Prostate gland (tissue), 2 donors: Measurements from ENCODE around the gene C20orf96.

ENCODE experiments used
- CTCF ChIP-seq, 4 experiments: fragments of 200-600 bp in 2 of 4; fragments of 450-650 bp in 2 of 4; sonication (generic) in 2 of 4; IDR thresholded peaks; 1 replicate in 3 of 4; 2 replicates in 1 of 4; pipeline ENCODE4 v1.5.1; 2016 to 2019; ENCODE audit warnings: antibody characterized with exemption in 4 of 4, mild to moderate bottlenecking in 2 of 4, moderate library complexity in 2 of 4
- POLR2A ChIP-seq: fragments of 450-650 bp; IDR thresholded peaks from one replicate; pipeline ENCODE4 v1.6.1; 2016; ENCODE audit warnings: antibody characterized with exemption, mild to moderate bottlenecking
- POLR2AphosphoS5 ChIP-seq: sonication (generic); formaldehyde crosslinking; IDR thresholded peaks from one replicate; pipeline ENCODE4 v1.6.1; 2017; ENCODE audit warnings: antibody characterized with exemption

- no peak for TF ChIP-seq CTCF (IDR thresholded peaks at IDR 0.05)
- no peak for TF ChIP-seq POLR2A
- no peak for TF ChIP-seq POLR2AphosphoS5
Observed at GRCh38 chr20:284172-284571, 6.4 kb downstream of the C20orf96 start.
